PC-9 (cell line): ENCODE measurements around the gene DCD.

Source experiments
- CTCF ChIP-seq: fragments of 200-600 bp; sonication (generic); conservative IDR thresholded peaks from 2 replicates; pipeline ENCODE4 v1.6.1; 2017; ENCODE audit warnings: mixed run types, antibody characterized with exemption, mild to moderate bottlenecking, moderate library complexity
- EZH2 ChIP-seq: fragments of 200-600 bp; sonication (generic); IDR thresholded peaks from 2 replicates; pipeline ENCODE4 v1.8.0; 2017; ENCODE audit warnings: antibody characterized with exemption, low read depth

- TF ChIP-seq CTCF (no peak), EZH2 (no peak)
Measured at GRCh38 chr12:54612225-54612750, 35.9 kb downstream of the DCD start.
